GM13976 (cell line): ENCODE measurements around the gene DNER.
"Not testable (repeated sequence)": the region's sequence is repeated elsewhere in the genome, so short reads cannot be mapped to it uniquely, and the experiment has no call there.

ENCODE experiments used
- DNase-seq: peaks from one replicate; pipeline ENCODE4 v3.0.0; 2012; ENCODE audit warnings: low spot score
- CTCF ChIP-seq: IDR thresholded peaks from 2 replicates; pipeline ENCODE4 v1.5.1; 2012; ENCODE audit warnings: borderline replicate concordance, mild to moderate bottlenecking; ENCODE audit not compliant: insufficient read depth; ENCODE audit errors: extremely low read depth, missing control alignments, control extremely low read depth
- in situ Hi-C: fragments of 300-500 bp; cut with MboI; formaldehyde crosslinking; loops from one replicate; pipeline ENCODE4 v1.12.0; 2022; ENCODE audit warnings: low sequenced_read_pairs, mixed read lengths, inconsistent platforms; ENCODE audit not compliant: unreplicated experiment

DNER gene

GRCh38 chr2:229633556-229633955 is 80.8 kb downstream of the DNER start:
- in situ Hi-C loops, result no loop called here
- DNase-seq, result no peak
- TF ChIP-seq CTCF, result no peak

GRCh38 chr2:229629039-229629438 is 85.3 kb downstream of the DNER start:
- no peak for TF ChIP-seq CTCF
- in situ Hi-C loops, result no loop called here
- DNase-seq, result no peak

GRCh38 chr2:229627728-229628127 is 86.6 kb downstream of the DNER start:
- no peak for DNase-seq
- TF ChIP-seq CTCF, result no peak
- in situ Hi-C loops, result no loop called here

- TF ChIP-seq CTCF, result no peak
- in situ Hi-C loops, result no loop called here
- DNase-seq, result no peak
These were observed 91.6 kb downstream of the DNER start for GRCh38 chr2:229622495-229623355.

- no peak for TF ChIP-seq CTCF
- no peak for DNase-seq
- in situ Hi-C loops, result no loop called here
These were observed 93.6 kb downstream of the DNER start for GRCh38 chr2:229620759-229621158.

- no peak for TF ChIP-seq CTCF
- DNase-seq, result no peak
- in situ Hi-C loops, result no loop called here
These were observed 94.1 kb downstream of the DNER start for GRCh38 chr2:229620289-229620688.

GRCh38 chr2:229616433-229616832 is 97.9 kb downstream of the DNER start:
- no peak for DNase-seq
- no peak for TF ChIP-seq CTCF
- in situ Hi-C loops, result no loop called here

- DNase-seq, in situ Hi-C loops: not testable (repeated sequence)
These were observed 100.3 kb downstream of the DNER start for GRCh38 chr2:229614021-229614420.
